ENCODE data around the gene PRICKLE3. TPM values are rescaled to one million over a fixed set of nuclear protein-coding genes. Genes with fewer than 3 reads are reported as not detected.

The PRICKLE3 gene
- total RNA-seq, 1 donor from 2014 or later: 8.7 TPM

GRCh38 chrX:49221868-49222267 is 35.7 kb upstream of the PRICKLE3 start:
- H3K27ac Mint-ChIP-seq: no peak overlapping the region
- H3K4me1 Mint-ChIP-seq (ENCODE audit: unreplicated experiment): no peaks in the 10 kb centered on the region
- H3K36me3 Mint-ChIP-seq: no peaks in the 10 kb centered on the region
- no peak for DNase-seq (ENCODE audit: extremely low spot score, unreplicated experiment)
- no peaks in the 10 kb centered on the region for H3K9me3 Mint-ChIP-seq
- no peak overlapping the region for H3K4me3 Mint-ChIP-seq
- H3K27me3 Mint-ChIP-seq: peaks cover 33% of the 10 kb centered on the region
- TF ChIP-seq CTCF (conservative IDR thresholded peaks at IDR 0.05): no peak

GRCh38 chrX:49220100-49220499 is 33.9 kb upstream of the PRICKLE3 start:
- no peaks in the 10 kb centered on the region for H3K4me1 Mint-ChIP-seq (ENCODE audit: unreplicated experiment)
- TF ChIP-seq CTCF (conservative IDR thresholded peaks at IDR 0.05): no peak
- H3K36me3 Mint-ChIP-seq: no peaks in the 10 kb centered on the region
- H3K27me3 Mint-ChIP-seq: peaks cover 28% of the 10 kb centered on the region
- no peak overlapping the region for H3K27ac Mint-ChIP-seq
- no peak overlapping the region for H3K4me3 Mint-ChIP-seq
- DNase-seq (ENCODE audit: extremely low spot score, unreplicated experiment): no peak
- no peaks in the 10 kb centered on the region for H3K9me3 Mint-ChIP-seq

GRCh38 chrX:49214996-49215526 is 28.9 kb upstream of the PRICKLE3 start:
- no peak overlapping the region for H3K4me3 Mint-ChIP-seq
- no peak overlapping the region for H3K27ac Mint-ChIP-seq
- no peak for TF ChIP-seq CTCF (conservative IDR thresholded peaks at IDR 0.05)
- H3K4me1 Mint-ChIP-seq (ENCODE audit: unreplicated experiment): no peaks in the 10 kb centered on the region
- DNase-seq (ENCODE audit: extremely low spot score, unreplicated experiment): no peak
- H3K36me3 Mint-ChIP-seq: no peaks in the 10 kb centered on the region
- peaks cover 4% of the 10 kb centered on the region for H3K27me3 Mint-ChIP-seq
- no peaks in the 10 kb centered on the region for H3K9me3 Mint-ChIP-seq

- Mint-ChIP-seq H3K27ac (no peak overlapping the region), H3K4me1 (ENCODE audit: unreplicated experiment) (no peaks in the 10 kb centered on the region), H3K36me3 (no peaks in the 10 kb centered on the region), H3K27me3 (no peaks in the 10 kb centered on the region), H3K9me3 (no peaks in the 10 kb centered on the region), H3K4me3 (no peak overlapping the region)
- TF ChIP-seq CTCF (conservative IDR thresholded peaks at IDR 0.05): no peak
- no peak for DNase-seq (ENCODE audit: extremely low spot score, unreplicated experiment)
These were observed 28.2 kb upstream of the PRICKLE3 start for GRCh38 chrX:49214416-49214815.

GRCh38 chrX:49212861-49213260 is 26.7 kb upstream of the PRICKLE3 start:
- Mint-ChIP-seq H3K4me3 (no peak overlapping the region), H3K36me3 (no peaks in the 10 kb centered on the region), H3K4me1 (ENCODE audit: unreplicated experiment) (no peaks in the 10 kb centered on the region), H3K27me3 (no peaks in the 10 kb centered on the region), H3K27ac (no peak overlapping the region), H3K9me3 (no peaks in the 10 kb centered on the region)
- no peak for DNase-seq (ENCODE audit: extremely low spot score, unreplicated experiment)
- no peak for TF ChIP-seq CTCF (conservative IDR thresholded peaks at IDR 0.05)

- no peaks in the 10 kb centered on the region for H3K27me3 Mint-ChIP-seq
- DNase-seq (ENCODE audit: extremely low spot score, unreplicated experiment): no peak
- TF ChIP-seq CTCF (conservative IDR thresholded peaks at IDR 0.05): no peak
- H3K4me1 Mint-ChIP-seq (ENCODE audit: unreplicated experiment): no peaks in the 10 kb centered on the region
- no peak overlapping the region for H3K4me3 Mint-ChIP-seq
- H3K36me3 Mint-ChIP-seq: no peaks in the 10 kb centered on the region
- no peaks in the 10 kb centered on the region for H3K9me3 Mint-ChIP-seq
- H3K27ac Mint-ChIP-seq: no peak overlapping the region
These were observed 26.0 kb upstream of the PRICKLE3 start for GRCh38 chrX:49212209-49212608.

All from type B pancreatic cell (in vitro differentiated cells).